ENCODE results near the gene FDX2.

Gene FDX2

GRCh38 chr19:10335352-10335985, 19.7 kb upstream of the FDX2 start:
- peaks cover 3% of the 10 kb centered on the region for H3K9me3 ChIP-seq
- H3K4me3 ChIP-seq (ENCODE audit: low read depth in 1 of 2, low read length in 1 of 2) = peak overlapping the region in 1 of 2 experiments; percentile 81
- H3K27me3 ChIP-seq = no peaks in the 10 kb centered on the region
- peaks cover 67 to 83% of the 10 kb centered on the region in 2 experiments for H3K4me1 ChIP-seq (ENCODE audit: control insufficient read depth in 1 of 2, insufficient read depth in 1 of 2, low read depth in 1 of 2, low read length in 1 of 2)
- TF ChIP-seq CTCF (IDR thresholded peaks at IDR 0.05) = no peak
- H3K36me3 ChIP-seq = peaks cover 62% of the 10 kb centered on the region
- H3K27ac ChIP-seq = peak overlapping the region; percentile 87

- H3K36me3 ChIP-seq = peaks cover 69% of the 10 kb centered on the region
- H3K27me3 ChIP-seq = no peaks in the 10 kb centered on the region
- peak overlapping the region in 1 of 2 experiments; percentile 81 for H3K4me3 ChIP-seq (ENCODE audit: low read depth in 1 of 2, low read length in 1 of 2)
- H3K4me1 ChIP-seq (ENCODE audit: control insufficient read depth in 1 of 2, insufficient read depth in 1 of 2, low read depth in 1 of 2, low read length in 1 of 2) = peaks cover 60 to 76% of the 10 kb centered on the region in 2 experiments
- H3K9me3 ChIP-seq = peaks cover 3% of the 10 kb centered on the region
- no peak for TF ChIP-seq CTCF (IDR thresholded peaks at IDR 0.05)
- H3K27ac ChIP-seq = peak overlapping the region; percentile 87
Observed at GRCh38 chr19:10334588-10335351, 19.0 kb upstream of the FDX2 start.

- Histone ChIP-seq H3K27me3 (no peaks in the 10 kb centered on the region), H3K36me3 (peaks cover 77% of the 10 kb centered on the region), H3K9me3 (peaks cover 3% of the 10 kb centered on the region), H3K4me3 (ENCODE audit: low read depth in 1 of 2, low read length in 1 of 2) (peak overlapping the region; percentile 87 to 95), H3K4me1 (ENCODE audit: control insufficient read depth in 1 of 2, insufficient read depth in 1 of 2, low read depth in 1 of 2, low read length in 1 of 2) (peaks cover 56 to 68% of the 10 kb centered on the region in 2 experiments), H3K27ac (peak overlapping the region; percentile 87)
- TF ChIP-seq CTCF (IDR thresholded peaks at IDR 0.05) = no peak
Observed at GRCh38 chr19:10333758-10334587, 18.2 kb upstream of the FDX2 start.

- H3K4me1 ChIP-seq (ENCODE audit: control insufficient read depth in 1 of 2, insufficient read depth in 1 of 2, low read depth in 1 of 2, low read length in 1 of 2) = peaks cover 56 to 60% of the 10 kb centered on the region in 2 experiments
- peaks cover 85% of the 10 kb centered on the region for H3K36me3 ChIP-seq
Observed at GRCh38 chr19:10332965-10333757, 17.3 kb upstream of the FDX2 start, which contains the start of gene RAVER1. Gene RAVER1, minus strand, starts transcription at chr19:10333529. Its CDS starts 22 bp downstream, at chr19:10333507.

More at GRCh38 chr19:10332965-10333757, 17.3 kb upstream of the FDX2 start, which contains the start of gene RAVER1:
- H3K27me3 ChIP-seq = no peaks in the 10 kb centered on the region
- H3K9me3 ChIP-seq = peaks cover 3% of the 10 kb centered on the region
- peak within 1 kb of the TSS; percentile 87 to 95 for H3K4me3 ChIP-seq (ENCODE audit: low read depth in 1 of 2, low read length in 1 of 2)
- H3K27ac ChIP-seq = peak within 1 kb of the TSS; percentile 87
- peak; percentile 20 for TF ChIP-seq CTCF (IDR thresholded peaks at IDR 0.05)

Measured in neutrophil (primary cell).